ENCODE results near the gene ATF6.
A peak's percentile ranks its signal among the peaks of the same experiment; 100 is the strongest.

ATF6 gene

DNA sequence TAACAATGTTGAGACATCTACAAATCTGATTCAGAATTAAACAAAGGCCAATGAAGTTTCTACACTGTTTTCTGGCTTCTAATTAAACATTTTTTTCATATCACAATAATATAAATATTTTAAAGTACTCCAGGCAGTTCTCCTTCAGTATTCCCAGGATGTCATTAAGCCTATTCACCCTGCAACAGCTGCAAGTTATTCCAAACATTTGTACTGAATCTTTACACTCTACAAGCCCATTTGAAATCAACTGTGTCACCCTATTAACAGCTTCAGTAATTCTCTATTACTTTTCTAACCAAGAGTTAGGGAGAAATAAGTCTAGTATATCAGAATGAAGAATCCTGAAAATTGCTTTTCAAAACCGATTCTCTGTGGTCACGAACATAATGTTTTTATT, 133.0 kb downstream of the ATF6 start:
- no peak for FAIRE-seq

DNA sequence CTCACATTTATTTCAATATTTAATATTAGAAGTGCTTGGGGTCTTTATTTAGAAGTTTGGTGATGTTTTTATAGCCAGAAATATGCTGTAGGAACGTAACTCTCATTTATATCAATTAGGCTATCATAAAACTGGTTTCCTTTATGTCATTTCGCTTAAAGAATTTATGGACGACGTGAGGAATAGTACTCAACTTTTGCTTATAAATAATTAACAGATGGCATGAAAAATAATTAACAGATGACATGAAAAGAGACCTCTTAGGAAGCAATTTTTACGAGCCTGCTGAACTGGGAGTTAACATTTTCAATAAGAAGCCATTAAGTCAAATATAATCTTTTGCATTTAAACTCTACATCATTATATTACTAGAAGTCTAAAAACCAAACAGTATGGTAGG, 134.0 kb downstream of the ATF6 start:
- FAIRE-seq = no peak

DNA sequence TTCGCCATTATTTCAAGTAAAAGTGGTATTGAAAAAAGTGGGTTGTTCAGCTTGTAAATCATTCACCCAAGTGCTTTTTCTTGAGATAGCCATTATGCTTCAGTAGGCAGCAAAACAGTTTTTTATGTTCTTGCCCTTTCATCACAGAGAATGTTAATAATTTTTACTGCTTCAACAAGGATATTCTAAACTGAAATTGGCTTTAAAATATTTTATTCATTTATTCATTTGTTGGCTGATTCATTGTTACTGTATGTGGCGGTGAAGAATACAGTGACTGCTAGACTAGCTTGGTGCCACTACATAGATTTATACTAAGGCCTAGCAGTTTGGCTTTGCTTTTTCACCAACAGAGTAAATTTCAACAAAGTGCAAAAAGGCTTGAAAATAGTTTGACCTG, 136.1 kb downstream of the ATF6 start:
- no peak for FAIRE-seq

DNA sequence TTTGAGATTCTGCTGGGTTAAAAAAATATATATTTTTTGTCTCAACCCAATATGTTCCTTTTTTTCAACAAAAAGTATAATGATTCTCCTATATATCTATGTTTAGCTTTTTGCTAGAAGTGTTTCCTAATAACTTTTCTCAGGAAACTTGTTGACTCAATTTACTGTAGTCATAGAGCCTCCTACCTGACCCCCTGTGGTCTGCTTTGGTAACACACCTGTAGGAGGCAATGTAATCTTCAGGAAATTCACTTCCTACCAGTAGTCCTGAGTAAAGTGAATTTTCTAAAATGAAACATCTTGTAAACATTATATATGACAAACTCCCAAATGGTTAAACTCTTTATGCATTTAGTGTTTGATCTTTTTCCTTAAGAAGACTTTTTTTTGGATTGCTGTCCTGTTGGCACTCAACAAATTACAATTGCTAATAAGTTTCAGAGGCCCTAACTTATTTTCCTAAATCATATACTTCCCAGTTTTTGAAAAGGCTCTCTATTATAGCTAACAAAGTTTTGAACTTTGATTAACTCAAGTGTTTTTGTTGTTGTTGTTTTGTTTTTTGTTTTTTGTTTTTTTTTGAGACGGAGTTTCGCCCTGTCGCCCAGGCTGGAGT, 139.3 kb downstream of the ATF6 start:
- no peak for FAIRE-seq

DNA sequence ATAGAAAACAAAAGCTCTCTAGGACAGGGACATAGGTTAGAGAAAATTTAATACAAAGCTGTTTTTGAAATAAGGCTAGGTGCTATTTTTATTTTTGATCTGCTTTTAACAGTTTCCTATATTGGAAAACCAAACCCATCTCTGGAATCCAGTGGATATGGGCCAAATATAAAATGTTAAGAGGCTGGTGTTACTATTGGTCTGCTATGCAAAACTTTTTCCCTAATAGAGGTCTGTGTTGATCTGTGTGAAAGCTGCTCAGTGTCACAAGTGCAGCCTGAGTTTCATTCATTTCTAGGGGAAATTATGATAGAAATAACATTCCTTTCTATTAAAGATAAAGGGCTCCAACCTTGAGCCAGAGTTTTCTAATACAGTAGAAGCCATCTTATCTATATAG, 141.1 kb downstream of the ATF6 start:
- no peak for FAIRE-seq

DNA sequence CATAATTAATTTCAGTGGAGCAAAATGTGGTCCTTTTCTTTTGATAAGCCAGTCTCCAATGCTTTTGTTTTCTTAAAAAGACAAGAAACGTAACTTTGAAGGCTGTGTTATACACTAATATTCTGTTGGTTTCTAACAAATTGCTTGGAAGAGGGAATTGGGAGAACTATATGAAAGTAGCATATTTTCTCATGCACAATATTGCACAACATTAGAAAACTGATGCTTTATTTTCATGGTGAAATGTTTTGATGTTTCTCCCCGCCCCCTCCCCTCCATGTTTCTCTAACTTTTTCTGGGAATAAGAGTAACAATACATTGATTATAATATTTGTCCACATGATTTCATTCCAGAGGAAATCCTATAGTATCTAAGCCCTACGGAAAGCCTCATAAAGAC, 142.1 kb downstream of the ATF6 start:
- FAIRE-seq = no peak

DNA sequence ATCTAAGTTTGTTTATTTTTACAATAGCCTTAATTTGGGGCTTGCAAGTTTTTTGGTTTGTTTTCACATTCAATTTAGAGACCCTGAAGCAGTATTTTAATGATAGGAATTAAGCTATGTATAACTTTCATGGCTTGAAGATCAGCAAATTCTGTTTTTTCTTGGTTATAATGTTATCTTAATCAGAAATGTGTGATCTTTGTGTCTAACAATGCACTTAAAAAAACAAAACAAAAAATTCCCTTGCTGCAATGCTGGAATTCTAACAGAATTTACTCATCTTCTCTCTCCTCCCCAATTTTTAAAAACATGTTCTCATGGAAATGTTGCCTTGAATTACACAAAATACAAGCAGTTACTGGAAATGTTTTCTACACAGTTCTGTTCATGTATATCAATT, 144.5 kb downstream of the ATF6 start:
- FAIRE-seq = peak; percentile 84

DNA sequence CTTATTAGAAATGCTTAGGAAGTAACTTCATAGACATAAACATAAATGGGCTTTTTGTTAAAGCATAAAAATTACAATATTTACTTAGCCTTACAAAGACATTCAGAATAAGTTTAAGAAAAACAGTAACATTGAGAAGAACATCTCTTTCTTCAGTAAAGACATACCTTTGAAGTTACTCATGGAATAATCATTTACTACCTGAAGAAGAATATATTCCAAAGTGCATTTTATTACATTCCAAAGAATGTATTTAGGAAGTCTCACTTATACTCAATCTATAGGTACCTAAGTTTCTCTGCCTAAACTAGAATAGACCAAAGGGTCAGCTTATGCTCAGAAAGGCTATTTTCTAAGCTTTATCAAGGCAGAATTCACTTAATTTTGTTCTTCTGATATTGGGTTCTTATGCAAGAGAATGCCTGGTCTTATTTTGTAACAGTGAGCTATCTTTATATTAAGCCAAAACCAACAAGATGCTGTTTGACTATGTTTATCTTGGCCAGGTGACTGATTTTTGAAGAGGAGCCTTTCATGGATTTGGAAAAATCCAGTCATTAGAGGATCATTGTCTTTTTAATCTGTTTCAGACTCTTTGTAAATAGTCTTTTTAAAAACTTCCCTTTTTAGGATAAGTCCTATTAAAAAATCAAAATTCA, 147.5 kb downstream of the ATF6 start:
- FAIRE-seq = no peak

DNA sequence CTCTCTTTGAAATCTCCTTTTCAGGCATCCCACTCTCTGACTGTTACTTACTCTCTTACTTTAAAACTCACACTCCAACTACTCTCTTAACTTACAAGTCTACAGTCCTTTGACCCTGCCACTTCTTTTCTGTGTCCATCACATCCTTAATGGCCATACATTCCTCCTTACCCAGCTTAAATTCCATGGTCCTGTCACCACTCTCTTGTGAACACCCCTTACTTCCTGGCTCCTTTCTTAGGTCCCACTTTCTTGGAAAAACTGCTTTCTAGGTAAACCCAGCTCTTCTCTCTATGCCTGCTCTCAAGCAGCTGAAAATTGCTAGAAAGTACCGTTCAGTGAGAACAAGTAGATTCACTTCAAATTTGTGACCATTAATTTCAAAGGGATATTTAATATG, 148.5 kb downstream of the ATF6 start:
- FAIRE-seq = no peak

DNA sequence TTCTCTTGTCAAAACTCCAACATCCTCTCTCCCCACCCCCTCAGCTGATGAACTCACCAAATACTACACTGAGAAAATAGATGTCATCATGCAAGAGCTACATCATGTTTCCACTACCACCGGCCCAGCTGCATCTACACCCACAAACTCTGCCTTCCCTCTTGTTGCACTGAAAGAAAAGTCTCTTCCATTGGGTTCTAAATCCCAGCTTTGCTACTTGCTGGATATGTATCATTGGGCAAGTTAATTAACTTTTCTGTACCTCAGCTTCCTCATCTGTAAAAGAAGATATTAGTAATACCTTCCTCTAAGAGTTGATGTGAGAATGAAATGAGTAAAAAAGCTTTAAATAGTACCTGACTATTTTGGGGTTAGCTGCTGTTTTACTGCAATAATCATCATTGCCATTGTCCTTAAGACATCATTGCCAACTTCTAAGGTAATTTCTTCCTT, 149.0 kb downstream of the ATF6 start:
- no peak for FAIRE-seq

DNA sequence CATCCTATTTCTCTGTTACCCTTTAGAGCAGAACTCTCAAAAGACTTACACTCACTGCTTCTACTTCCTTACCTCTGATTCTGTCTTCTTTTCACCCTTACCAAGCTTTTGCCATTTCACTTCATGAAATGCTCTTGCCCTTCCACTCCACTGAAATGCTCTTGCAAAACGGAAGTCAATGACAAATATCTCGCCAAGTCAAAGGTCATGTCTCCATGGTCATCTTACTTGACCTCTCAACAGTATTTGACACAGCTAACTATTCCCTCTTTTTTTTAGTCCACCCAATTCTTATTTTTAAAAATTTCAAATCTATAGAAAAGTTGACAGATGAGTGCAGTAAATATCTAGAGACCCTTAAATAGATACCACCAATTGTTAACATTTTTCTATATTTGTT, 149.9 kb downstream of the ATF6 start:
- FAIRE-seq = no peak

DNA sequence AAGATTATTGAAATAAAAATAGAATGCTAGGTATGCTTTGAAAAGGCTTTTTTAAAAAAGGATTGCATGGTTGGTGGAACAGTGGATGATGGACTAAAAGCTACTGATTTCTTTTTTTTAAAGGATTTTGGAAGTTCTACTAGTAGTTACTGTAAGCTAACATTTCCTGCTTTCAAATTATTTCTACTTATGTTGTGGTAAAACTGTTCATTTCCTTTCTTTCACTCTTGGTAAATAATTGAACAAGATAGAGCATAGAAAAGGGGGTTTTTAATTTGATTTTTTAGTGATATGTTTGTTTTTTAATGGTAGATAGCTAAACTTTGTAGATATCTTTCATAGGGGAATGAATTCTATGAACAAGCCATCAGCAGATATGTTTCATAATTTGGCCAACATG, 153.1 kb downstream of the ATF6 start:
- peak; percentile 57 for FAIRE-seq

DNA sequence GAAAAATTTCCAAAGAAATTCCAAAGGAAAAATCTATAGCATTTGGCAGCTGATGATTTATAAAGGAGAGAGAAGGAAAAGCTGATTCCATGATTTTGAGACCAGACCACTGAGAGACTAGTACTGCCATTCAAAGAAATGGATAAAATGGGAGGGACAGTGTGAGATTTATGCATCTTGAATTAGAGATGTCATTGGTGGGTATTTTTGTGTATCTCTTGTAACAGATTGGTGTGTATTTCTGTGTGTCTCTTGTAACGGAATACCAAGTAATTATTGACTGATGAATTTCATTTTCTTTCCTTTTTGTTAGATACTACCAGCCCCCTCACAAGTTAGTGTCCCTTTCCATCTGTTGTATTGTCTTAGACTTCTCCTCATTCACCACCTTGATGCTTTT, 155.4 kb downstream of the ATF6 start:
- FAIRE-seq = no peak

DNA sequence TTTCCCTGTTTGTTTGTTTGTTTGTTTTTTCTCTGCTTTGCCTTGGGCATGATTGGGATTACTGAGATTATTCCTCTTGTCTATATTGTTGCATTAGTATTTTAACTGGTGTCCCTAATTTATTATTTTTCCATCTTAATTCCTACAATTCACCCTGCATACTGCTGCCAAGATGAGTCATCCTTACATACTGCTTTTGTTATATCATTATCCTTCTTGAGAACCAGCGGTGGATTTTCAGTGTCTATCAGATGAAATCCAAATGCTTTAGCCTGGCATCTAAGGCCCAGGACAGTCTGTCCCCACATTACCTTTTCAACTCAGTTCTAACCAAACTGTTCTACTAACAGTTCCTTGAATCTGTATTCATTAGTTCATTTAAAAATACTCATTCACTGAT, 155.9 kb downstream of the ATF6 start:
- FAIRE-seq = no peak

DNA sequence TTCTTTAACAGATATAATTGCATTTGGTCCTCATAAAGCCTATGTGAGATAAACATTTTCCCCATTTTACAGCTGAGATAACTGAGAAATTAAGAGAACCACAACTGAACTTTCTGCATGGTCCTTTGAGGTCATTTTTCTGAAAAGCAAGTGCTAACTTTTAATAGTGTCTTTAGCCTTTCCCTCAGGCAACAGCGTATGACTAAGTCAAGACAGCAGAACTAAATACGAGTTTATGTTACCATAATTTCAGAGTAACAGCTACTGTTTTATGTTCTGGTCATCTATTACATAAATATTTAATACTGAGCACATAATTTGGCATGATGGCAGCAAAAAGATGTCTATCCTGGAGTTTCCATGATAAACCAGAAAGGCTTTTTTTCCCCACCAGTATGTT, 161.9 kb downstream of the ATF6 start:
- FAIRE-seq = no peak

DNA sequence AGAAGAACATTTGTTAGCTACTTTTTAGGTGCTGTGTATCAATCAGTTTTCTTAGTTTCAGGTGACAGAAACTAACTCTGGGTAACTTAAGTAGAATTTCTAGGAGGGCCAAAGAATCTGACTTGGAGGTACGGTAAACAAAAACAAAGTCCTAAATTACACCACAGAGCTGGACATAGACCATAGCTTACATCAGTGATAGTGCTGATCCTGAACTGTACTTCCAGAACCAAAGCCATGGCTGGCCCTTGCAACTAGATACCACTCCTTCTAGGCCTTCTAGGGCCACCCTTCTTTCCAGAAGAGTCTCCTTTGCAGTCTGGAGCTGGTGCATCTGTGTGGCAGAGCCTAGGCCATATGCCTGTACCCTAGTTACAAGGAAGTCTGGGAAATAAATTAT, 163.0 kb downstream of the ATF6 start:
- no peak for FAIRE-seq

DNA sequence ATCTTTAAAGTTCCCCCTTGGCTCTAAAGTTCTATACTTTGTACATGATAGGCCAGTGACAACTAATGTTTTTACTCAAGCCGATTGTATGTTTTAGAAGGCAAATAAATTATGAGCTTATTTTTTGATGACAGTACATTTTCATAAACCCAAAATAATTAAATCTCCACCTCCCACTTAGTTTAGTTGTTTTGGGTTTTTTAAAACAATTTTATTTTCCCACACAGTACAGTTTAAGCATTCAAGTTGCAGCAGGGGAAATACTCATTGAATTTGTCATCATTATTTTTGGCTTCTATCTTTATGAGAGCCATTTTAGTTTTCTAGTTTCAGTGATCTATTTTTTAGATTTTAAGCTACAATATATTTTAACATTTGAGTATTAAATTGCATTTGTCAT, 163.9 kb downstream of the ATF6 start:
- peak; percentile 99 for FAIRE-seq

DNA sequence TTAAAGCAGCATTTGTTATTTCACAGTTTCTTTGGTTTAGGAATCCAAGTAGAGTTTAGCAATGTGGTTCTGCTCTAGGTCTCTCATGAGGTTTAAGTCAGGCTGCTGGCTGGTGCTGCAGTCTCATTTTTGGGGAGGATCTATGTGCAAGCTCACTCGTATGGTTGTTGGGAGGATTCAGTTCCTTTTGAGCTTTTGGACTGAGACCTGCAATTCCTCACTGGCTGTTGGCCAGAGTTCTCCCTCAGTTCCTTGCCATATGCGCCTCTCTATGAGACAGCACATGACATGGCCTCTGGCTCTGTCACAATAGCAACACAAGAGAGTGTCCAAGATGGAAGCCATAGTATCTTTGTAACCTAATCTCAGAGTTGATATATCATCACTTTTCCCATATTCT, 166.5 kb downstream of the ATF6 start:
- FAIRE-seq = no peak

DNA sequence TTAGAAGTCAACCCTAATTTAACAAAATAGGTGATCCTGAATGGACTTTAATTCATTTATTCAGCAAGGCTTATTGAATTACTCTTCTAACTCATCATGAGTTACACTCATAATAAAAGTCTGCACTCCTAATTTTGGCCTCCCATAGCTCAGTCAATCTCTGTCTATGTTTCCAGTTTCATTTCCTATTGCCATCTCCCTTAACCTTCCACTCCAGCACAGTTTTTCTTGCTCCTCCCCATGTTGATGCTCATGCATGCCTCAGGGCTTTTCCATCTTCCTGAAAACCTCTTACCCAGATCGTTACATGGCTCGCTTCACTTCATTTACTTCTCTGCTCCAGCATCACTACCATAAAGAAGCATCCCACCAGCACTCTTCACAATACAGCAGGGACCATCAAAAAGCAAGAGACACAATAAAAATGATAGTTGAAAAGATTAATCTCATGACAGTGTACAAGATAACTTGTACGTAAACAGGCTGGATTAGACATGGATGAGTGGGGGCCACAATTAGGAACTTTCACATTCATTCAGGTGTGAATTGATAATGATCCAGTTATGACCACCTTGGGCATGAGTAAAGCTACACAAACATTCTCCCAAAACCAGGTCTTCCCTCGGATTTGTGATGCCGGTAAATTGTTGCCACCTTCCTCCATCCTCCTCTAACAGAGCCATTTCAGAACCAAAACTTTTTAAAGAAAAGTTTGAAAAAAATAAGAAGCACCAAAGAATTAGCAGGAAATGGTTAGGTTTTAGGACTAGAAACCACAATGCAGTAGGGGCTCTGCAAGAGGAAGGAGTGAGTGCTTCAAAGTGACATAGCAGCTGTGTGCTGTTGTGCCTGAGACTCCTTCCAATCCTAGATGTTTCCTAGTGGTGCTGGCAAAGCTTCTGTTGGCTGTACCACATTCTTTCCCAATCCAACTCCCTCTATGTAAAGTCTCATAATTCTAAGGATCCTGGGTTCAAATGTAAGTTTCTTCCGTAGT, 167.8 kb downstream of the ATF6 start:
- no peak for FAIRE-seq

DNA sequence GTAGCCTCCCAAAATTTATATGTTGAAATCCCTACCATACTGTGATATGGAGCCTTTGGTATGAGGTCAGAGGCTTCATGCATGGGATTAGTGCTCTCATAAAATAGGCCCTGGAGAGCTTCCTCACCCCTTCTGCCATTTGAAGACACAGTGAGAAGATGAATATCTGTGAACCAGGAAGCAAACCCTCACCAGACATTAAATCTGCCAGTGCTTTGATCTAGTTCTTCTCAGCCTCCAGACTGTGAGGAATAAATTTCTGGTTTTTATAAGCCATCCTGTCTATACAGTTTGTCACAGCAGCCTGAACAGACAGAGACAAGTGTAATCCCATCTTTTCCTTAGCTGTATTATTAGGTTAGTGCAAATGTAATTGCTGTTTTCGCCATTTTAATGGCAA, 169.1 kb downstream of the ATF6 start:
- FAIRE-seq = no peak

DNA sequence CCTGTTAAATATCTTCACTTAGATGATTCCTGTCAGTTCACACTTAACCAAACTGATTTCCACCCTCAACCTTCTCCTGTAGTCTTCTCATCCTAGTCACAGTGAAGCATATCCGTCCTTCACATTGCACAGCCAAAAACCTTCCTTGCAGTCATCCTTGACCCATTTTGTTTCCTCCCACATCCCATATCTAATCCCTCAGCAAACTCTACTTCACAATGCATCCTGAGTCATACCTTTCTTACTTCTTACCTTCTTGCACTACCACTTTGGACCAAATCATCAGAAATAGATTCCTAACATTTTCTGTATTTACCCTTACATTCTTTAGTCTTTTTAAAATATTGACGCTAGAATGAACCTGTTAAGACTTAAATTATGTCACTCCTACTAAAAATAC, 170.7 kb downstream of the ATF6 start:
- no peak for FAIRE-seq

DNA sequence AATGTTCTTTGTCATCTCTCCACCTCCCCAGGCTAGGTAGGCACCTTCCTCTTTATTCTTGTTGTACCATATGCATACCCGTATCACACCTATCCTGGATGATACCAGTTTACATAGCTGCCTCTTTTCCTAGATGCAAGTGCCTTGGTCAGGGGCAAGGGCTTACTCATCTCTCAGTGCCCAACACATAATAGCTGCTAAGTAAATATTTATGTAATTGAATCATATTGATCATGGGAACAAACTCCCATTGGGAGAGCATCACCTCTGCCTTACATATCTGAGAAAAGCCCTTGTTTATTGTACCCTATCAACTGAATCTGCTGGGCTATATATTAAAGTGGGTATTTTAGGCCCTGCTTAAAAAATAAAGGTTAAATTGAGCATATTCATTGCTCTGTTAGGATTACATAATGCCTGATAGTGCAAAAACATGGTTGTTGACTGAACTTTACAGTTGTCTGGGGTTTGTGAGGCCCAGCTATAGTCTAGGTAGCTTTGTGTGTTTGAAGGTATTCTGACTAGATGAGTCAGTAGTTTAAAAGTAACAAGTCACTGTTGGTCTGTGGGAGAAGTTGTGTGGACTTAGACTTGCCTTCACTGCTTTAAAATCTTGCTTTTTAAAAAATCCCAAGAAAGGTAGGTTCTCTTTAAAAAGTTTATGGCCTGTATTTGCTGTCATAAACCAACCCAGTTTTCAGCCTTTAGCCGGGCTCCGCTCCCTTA, 174.9 kb downstream of the ATF6 start:
- FAIRE-seq = no peak
